ENCODE results near the gene EXTL2. TPM values are rescaled to one million over a fixed set of nuclear protein-coding genes. Genes with fewer than 3 reads are reported as not detected.
"Not testable (repeated sequence)": the region's sequence is repeated elsewhere in the genome, so short reads cannot be mapped to it uniquely, and the experiment has no call there.

EXTL2 gene
- total RNA-seq, 1 donor from 2014 or later = 7.4 TPM

- DNase-seq (ENCODE audit: low spot score) = no peak
- no peak for ATAC-seq
Observed at GRCh38 chr1:100861379-100861778, 33.3 kb downstream of the EXTL2 start.

- DNase-seq (ENCODE audit: low spot score) (no peak), ATAC-seq (no peak)
Observed at GRCh38 chr1:100860397-100860991, 34.1 kb downstream of the EXTL2 start.

- not testable (repeated sequence) for ATAC-seq; DNase-seq (ENCODE audit: low spot score)
Observed at GRCh38 chr1:100855116-100855515, 39.5 kb downstream of the EXTL2 start.

GRCh38 chr1:100852976-100853375 lies 41.7 kb downstream of the EXTL2 start:
- ATAC-seq (no peak), DNase-seq (ENCODE audit: low spot score) (no peak)

- ATAC-seq = no peak
- DNase-seq (ENCODE audit: low spot score) = no peak
Observed at GRCh38 chr1:100851726-100852125, 42.9 kb downstream of the EXTL2 start.

- DNase-seq (ENCODE audit: low spot score) (no peak), ATAC-seq (no peak)
Observed at GRCh38 chr1:100847361-100848082, 47.1 kb downstream of the EXTL2 start.

GRCh38 chr1:100843160-100843559 lies 51.5 kb downstream of the EXTL2 start:
- ATAC-seq; DNase-seq (ENCODE audit: low spot score): not testable (repeated sequence)

GRCh38 chr1:100835866-100836842 lies 58.5 kb downstream of the EXTL2 start:
- ATAC-seq = no peak
- DNase-seq (ENCODE audit: low spot score) = no peak

GRCh38 chr1:100834777-100835660 lies 59.6 kb downstream of the EXTL2 start:
- no peak for DNase-seq (ENCODE audit: low spot score)
- peak; percentile 55 for ATAC-seq

- ATAC-seq = no peak
- no peak for DNase-seq (ENCODE audit: low spot score)
Observed at GRCh38 chr1:100832694-100833428, 61.8 kb downstream of the EXTL2 start.

- not testable (repeated sequence) for DNase-seq (ENCODE audit: low spot score); ATAC-seq
Observed at GRCh38 chr1:100825666-100826065, 69.0 kb downstream of the EXTL2 start.

Other genes starting within 250 kb of the EXTL2 start
- gene VCAM1, start 175.1 kb downstream of the EXTL2 start, total RNA-seq = 8.9 TPM
- 20.1 TPM for gene SLC30A7, start 1.2 kb upstream of the EXTL2 start, total RNA-seq
- 18.4 TPM for gene DPH5, start 130.9 kb upstream of the EXTL2 start, total RNA-seq